ENCODE results near the gene RHOA. TPM values are rescaled to one million over a fixed set of nuclear protein-coding genes. Genes with fewer than 3 reads are reported as not detected.
"Not testable (repeated sequence)": the region's sequence is repeated elsewhere in the genome, so short reads cannot be mapped to it uniquely, and the experiment has no call there.

Gene RHOA
- total RNA-seq, 6 experiments from 2014 or later: 703 to 739 (median 716) TPM

- TF ChIP-seq, protein P1, sequence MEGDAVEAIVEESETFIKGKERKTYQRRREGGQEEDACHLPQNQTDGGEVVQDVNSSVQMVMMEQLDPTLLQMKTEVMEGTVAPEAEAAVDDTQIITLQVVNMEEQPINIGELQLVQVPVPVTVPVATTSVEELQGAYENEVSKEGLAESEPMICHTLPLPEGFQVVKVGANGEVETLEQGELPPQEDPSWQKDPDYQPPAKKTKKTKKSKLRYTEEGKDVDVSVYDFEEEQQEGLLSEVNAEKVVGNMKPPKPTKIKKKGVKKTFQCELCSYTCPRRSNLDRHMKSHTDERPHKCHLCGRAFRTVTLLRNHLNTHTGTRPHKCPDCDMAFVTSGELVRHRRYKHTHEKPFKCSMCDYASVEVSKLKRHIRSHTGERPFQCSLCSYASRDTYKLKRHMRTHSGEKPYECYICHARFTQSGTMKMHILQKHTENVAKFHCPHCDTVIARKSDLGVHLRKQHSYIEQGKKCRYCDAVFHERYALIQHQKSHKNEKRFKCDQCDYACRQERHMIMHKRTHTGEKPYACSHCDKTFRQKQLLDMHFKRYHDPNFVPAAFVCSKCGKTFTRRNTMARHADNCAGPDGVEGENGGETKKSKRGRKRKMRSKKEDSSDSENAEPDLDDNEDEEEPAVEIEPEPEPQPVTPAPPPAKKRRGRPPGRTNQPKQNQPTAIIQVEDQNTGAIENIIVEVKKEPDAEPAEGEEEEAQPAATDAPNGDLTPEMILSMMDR (IDR thresholded peaks at IDR 0.05): no peak
- Mint-ChIP-seq H3K27me3 (ENCODE audit: insufficient read depth) (peaks cover 4% of the 10 kb centered on the region), H3K4me1 (ENCODE audit: low read depth) (peaks cover 53% of the 10 kb centered on the region), H3K4me3 (peak overlapping the region; percentile 97), H3K27ac (peak overlapping the region; percentile 95), H3K36me3 (ENCODE audit: low read depth) (peaks cover 49% of the 10 kb centered on the region), H3K9me3 (no peaks in the 10 kb centered on the region)
- no peak for DNase-seq
Observed at GRCh38 chr3:49358884-49359225, 52.9 kb downstream of the RHOA start.

- Mint-ChIP-seq H3K27me3 (ENCODE audit: insufficient read depth) (peaks cover 8% of the 10 kb centered on the region), H3K36me3 (ENCODE audit: low read depth) (peaks cover 49% of the 10 kb centered on the region), H3K4me1 (ENCODE audit: low read depth) (peaks cover 53% of the 10 kb centered on the region), H3K27ac (peak within 1 kb of the TSS; percentile 95), H3K4me3 (peak within 1 kb of the TSS; percentile 97), H3K9me3 (no peaks in the 10 kb centered on the region)
- TF ChIP-seq, protein P1 (IDR thresholded peaks at IDR 0.05): no peak
- peak; percentile 94 for DNase-seq
Observed at GRCh38 chr3:49358217-49358883, 53.4 kb downstream of the RHOA start, which contains the start of gene GPX1. TSS of gene GPX1 (minus strand) at chr3:49358353. CDS start at chr3:49358278, 75 bp downstream.

GRCh38 chr3:49357443-49358216, 54.1 kb downstream of the RHOA start:
- not testable (repeated sequence) for H3K27me3 Mint-ChIP-seq (ENCODE audit: insufficient read depth); H3K9me3 Mint-ChIP-seq
- H3K4me1 Mint-ChIP-seq (ENCODE audit: low read depth): peaks cover 53% of the 10 kb centered on the region
- H3K4me3 Mint-ChIP-seq: peak overlapping the region; percentile 97
- peaks cover 44% of the 10 kb centered on the region for H3K36me3 Mint-ChIP-seq (ENCODE audit: low read depth)
- peak; percentile 86 for DNase-seq
- H3K27ac Mint-ChIP-seq: peak overlapping the region; percentile 95

- H3K9me3 Mint-ChIP-seq, DNase-seq: not testable (repeated sequence)
- H3K27ac Mint-ChIP-seq: peak overlapping the region; percentile 95
- H3K27me3 Mint-ChIP-seq (ENCODE audit: insufficient read depth): peaks cover 12% of the 10 kb centered on the region
- H3K4me3 Mint-ChIP-seq: peak overlapping the region; percentile 97
- peaks cover 53% of the 10 kb centered on the region for H3K4me1 Mint-ChIP-seq (ENCODE audit: low read depth)
- peaks cover 39% of the 10 kb centered on the region for H3K36me3 Mint-ChIP-seq (ENCODE audit: low read depth)
Observed at GRCh38 chr3:49357095-49357442, 54.7 kb downstream of the RHOA start.

DNA sequence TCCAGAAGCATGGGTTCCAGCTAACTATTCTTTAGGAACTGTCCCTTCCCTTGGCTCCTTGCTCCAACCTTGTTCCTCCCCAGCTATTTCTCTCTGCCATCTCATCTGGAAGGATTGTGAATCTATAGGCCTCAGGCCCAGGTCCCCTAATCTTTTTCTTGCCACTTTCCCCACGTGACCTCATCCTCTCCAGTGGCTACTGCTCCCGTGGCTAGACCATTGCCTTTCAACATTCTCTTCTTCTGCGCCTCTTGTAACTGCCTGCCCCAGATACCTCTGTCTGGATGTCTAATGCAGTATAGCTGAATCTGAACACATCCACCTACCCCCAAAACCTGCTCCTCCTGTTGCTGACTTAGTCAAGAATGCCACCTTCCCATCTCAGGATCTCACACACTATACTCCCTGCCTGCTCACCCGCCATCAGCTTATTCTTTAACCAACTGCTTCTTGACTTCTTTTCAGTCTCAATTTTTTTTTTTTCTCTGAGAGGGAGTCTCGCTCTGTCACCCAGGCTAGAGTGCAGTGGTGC, 58.8 kb downstream of the RHOA start:
- Mint-ChIP-seq H3K9me3 (no peaks in the 10 kb centered on the region), H3K36me3 (ENCODE audit: low read depth) (peaks cover 21% of the 10 kb centered on the region), H3K27me3 (ENCODE audit: insufficient read depth) (peaks cover 14% of the 10 kb centered on the region), H3K4me3 (peak overlapping the region; percentile 0; the same call in 1 of the 2 replicates), H3K27ac (peak overlapping the region; percentile 88), H3K4me1 (ENCODE audit: low read depth) (peaks cover 47% of the 10 kb centered on the region)
- TF ChIP-seq, protein P1 (IDR thresholded peaks at IDR 0.05): no peak
- DNase-seq: no peak

GRCh38 chr3:49352281-49352680, 59.5 kb downstream of the RHOA start:
- Mint-ChIP-seq H3K27ac (peak overlapping the region; percentile 88), H3K27me3 (ENCODE audit: insufficient read depth) (peaks cover 9% of the 10 kb centered on the region), H3K9me3 (no peaks in the 10 kb centered on the region), H3K36me3 (ENCODE audit: low read depth) (peaks cover 17% of the 10 kb centered on the region), H3K4me3 (peak overlapping the region; percentile 33), H3K4me1 (ENCODE audit: low read depth) (peaks cover 49% of the 10 kb centered on the region)
- TF ChIP-seq, protein P1 (IDR thresholded peaks at IDR 0.05): no peak
- DNase-seq: no peak

Measured in HFFc6 (cell line).